HG03108 (cell line): ENCODE results near the gene TRIP13.
"Not testable (repeated sequence)": the region's sequence is repeated elsewhere in the genome, so short reads cannot be mapped to it uniquely, and the experiment has no call there.

Experiments
- ATAC-seq: cut with Tn5 transposase; IDR thresholded peaks from one replicate; pipeline ENCODE4 v1.9.1; 2021; ENCODE audit warnings: moderate library complexity; ENCODE audit not compliant: unreplicated experiment

TRIP13 gene

GRCh38 chr5:916441-917293, 24.0 kb downstream of the TRIP13 start:
- ATAC-seq = no peak

GRCh38 chr5:918717-919116, 26.0 kb downstream of the TRIP13 start:
- not testable (repeated sequence) for ATAC-seq

- ATAC-seq = no peak
Measured at GRCh38 chr5:919356-920000, 26.8 kb downstream of the TRIP13 start.

- no peak for ATAC-seq
Measured at GRCh38 chr5:920321-920720, 27.6 kb downstream of the TRIP13 start.

- no peak for ATAC-seq
Measured at GRCh38 chr5:921456-922435, 29.1 kb downstream of the TRIP13 start.

- ATAC-seq = no peak
Measured at GRCh38 chr5:922436-923280, 30.0 kb downstream of the TRIP13 start.

- no peak for ATAC-seq
Measured at GRCh38 chr5:923281-923873, 30.7 kb downstream of the TRIP13 start.

- no peak for ATAC-seq
Measured at GRCh38 chr5:926417-927171, 33.9 kb downstream of the TRIP13 start.

GRCh38 chr5:927172-928015, 34.7 kb downstream of the TRIP13 start:
- no peak for ATAC-seq

- not testable (repeated sequence) for ATAC-seq
Measured at GRCh38 chr5:929182-929581, 36.5 kb downstream of the TRIP13 start.

GRCh38 chr5:929596-929995, 36.9 kb downstream of the TRIP13 start:
- no peak for ATAC-seq

GRCh38 chr5:930866-931265, 38.2 kb downstream of the TRIP13 start:
- no peak for ATAC-seq

- ATAC-seq = no peak
Measured at GRCh38 chr5:931570-932145, 39.0 kb downstream of the TRIP13 start.

GRCh38 chr5:932151-932627, 39.5 kb downstream of the TRIP13 start:
- ATAC-seq = no peak

- ATAC-seq = no peak
Measured at GRCh38 chr5:932628-933250, 40.1 kb downstream of the TRIP13 start.

GRCh38 chr5:933251-933861, 40.7 kb downstream of the TRIP13 start:
- no peak for ATAC-seq

- ATAC-seq = not testable (repeated sequence)
Measured at GRCh38 chr5:933951-934350, 41.3 kb downstream of the TRIP13 start.
